Suprapubic skin (tissue), 4 donors: ENCODE results near the gene PLEKHG4. TPM values are rescaled to one million over a fixed set of nuclear protein-coding genes. Genes with fewer than 3 reads are reported as not detected.

Experiments
- DNase-seq, 2 donors: peaks; one replicate each; pipeline ENCODE4 v3.0.0-alpha.2; 2019; ENCODE audit warnings: low spot score in 2 of 2
- H3K27ac ChIP-seq: fragments of 200-600 bp; sonication (generic); one replicate; pipeline ENCODE4 v1.5.1; 2019
- H3K27me3 ChIP-seq: fragments of 200-600 bp; sonication (generic); one replicate; pipeline ENCODE4 v1.5.1; 2019
- H3K36me3 ChIP-seq: fragments of 200-600 bp; sonication (generic); one replicate; pipeline ENCODE4 v1.5.1; 2019
- H3K4me1 ChIP-seq: fragments of 200-600 bp; sonication (generic); one replicate; pipeline ENCODE4 v1.5.1; 2019
- H3K4me3 ChIP-seq: fragments of 200-600 bp; sonication (generic); one replicate; pipeline ENCODE4 v1.5.1; 2019; ENCODE audit warnings: mild to moderate bottlenecking
- H3K9me3 ChIP-seq: fragments of 200-600 bp; sonication (generic); one replicate; pipeline ENCODE4 v1.5.1; 2019
- CTCF ChIP-seq, 2 donors: fragments of 200-600 bp in 1 of 2; fragments of 450-650 bp in 1 of 2; sonication (generic) in 1 of 2; IDR thresholded peaks; one replicate each; pipeline ENCODE4 v1.5.1; 2016 to 2019; ENCODE audit warnings: antibody characterized with exemption in 2 of 2, mild to moderate bottlenecking in 1 of 2, moderate library complexity in 1 of 2
- EP300 ChIP-seq: sonication (generic); formaldehyde crosslinking; IDR thresholded peaks from one replicate; pipeline ENCODE4 v1.6.1; 2017; ENCODE audit warnings: antibody characterized with exemption
- POLR2A ChIP-seq, 2 donors: fragments of 450-650 bp; IDR thresholded peaks; one replicate each; pipeline ENCODE4 v1.6.1; 2017; ENCODE audit warnings: antibody characterized with exemption in 2 of 2, mild to moderate bottlenecking in 2 of 2, moderate library complexity in 2 of 2
- POLR2AphosphoS5 ChIP-seq, 3 donors: sonication (generic); formaldehyde crosslinking; IDR thresholded peaks; one replicate each; pipeline ENCODE4 v1.6.1; 2017; ENCODE audit warnings: antibody characterized with exemption in 3 of 3
- WGBS: methylation state at CpG from one replicate; pipeline ENCODE4 v1.1.5; 2018; 5-methylcytosine and 5-hydroxymethylcytosine counted together
- total RNA-seq, 4 donors: library from RNA; depleted of rRNA; stranded (reverse); fragments of >200 nt; gene quantifications; one replicate each; pipeline ENCODE4 v1.1.0, GENCODE V29; 2016

The PLEKHG4 gene
- total RNA-seq, 4 donors from 2014 or later, result 13.8 to 36.8 (median 26.9) TPM

GRCh38 chr16:67283039-67283825, 3.9 kb downstream of the PLEKHG4 start:
- Histone ChIP-seq H3K27me3 (no peaks in the 10 kb centered on the region), H3K9me3 (no peaks in the 10 kb centered on the region), H3K4me3 (no peak overlapping the region), H3K36me3 (peaks cover 23% of the 10 kb centered on the region), H3K27ac (no peak overlapping the region), H3K4me1 (peaks cover 20% of the 10 kb centered on the region)
- DNase-seq, result no peak
- 84% methylated on average over 7 of the region's 7 CpGs for WGBS
- no peak for TF ChIP-seq POLR2A (IDR thresholded peaks at IDR 0.05)

- peaks cover 23% of the 10 kb centered on the region for H3K36me3 ChIP-seq
- H3K27ac ChIP-seq, result no peak overlapping the region
- no peak overlapping the region for H3K4me3 ChIP-seq
- no peaks in the 10 kb centered on the region for H3K9me3 ChIP-seq
- WGBS, result 91% methylated on average over 13 of the region's 21 CpGs
- no peak for DNase-seq
- H3K4me1 ChIP-seq, result peaks cover 13% of the 10 kb centered on the region
- H3K27me3 ChIP-seq, result no peaks in the 10 kb centered on the region
- TF ChIP-seq EP300 (no peak), POLR2A (IDR thresholded peaks at IDR 0.05) (no peak), POLR2AphosphoS5 (IDR thresholded peaks at IDR 0.05) (no peak), CTCF (IDR thresholded peaks at IDR 0.05) (no peak)
Measured at GRCh38 chr16:67283826-67284555, 4.7 kb downstream of the PLEKHG4 start.

GRCh38 chr16:67284699-67285646, 5.6 kb downstream of the PLEKHG4 start:
- Histone ChIP-seq H3K27ac (no peak overlapping the region), H3K4me1 (peaks cover 6% of the 10 kb centered on the region), H3K27me3 (no peaks in the 10 kb centered on the region), H3K4me3 (no peak overlapping the region), H3K36me3 (peaks cover 23% of the 10 kb centered on the region), H3K9me3 (no peaks in the 10 kb centered on the region)
- no peak for DNase-seq
- WGBS, result 96% methylated on average over 5 of the region's 34 CpGs
- TF ChIP-seq CTCF (IDR thresholded peaks at IDR 0.05) (no peak), POLR2A (IDR thresholded peaks at IDR 0.05) (no peak), POLR2AphosphoS5 (IDR thresholded peaks at IDR 0.05) (no peak), EP300 (no peak)

- Histone ChIP-seq H3K4me1 (no peaks in the 10 kb centered on the region), H3K27ac (no peak overlapping the region), H3K4me3 (no peak overlapping the region), H3K9me3 (no peaks in the 10 kb centered on the region), H3K36me3 (peaks cover 23% of the 10 kb centered on the region), H3K27me3 (no peaks in the 10 kb centered on the region)
- no peak for DNase-seq
- WGBS, result 94% methylated on average over 25 of the region's 28 CpGs
- no peak for TF ChIP-seq EP300
- no peak for TF ChIP-seq POLR2AphosphoS5 (IDR thresholded peaks at IDR 0.05)
- TF ChIP-seq POLR2A (IDR thresholded peaks at IDR 0.05), result no peak
- TF ChIP-seq CTCF (IDR thresholded peaks at IDR 0.05), result no peak
Measured at GRCh38 chr16:67286441-67287235, 7.3 kb downstream of the PLEKHG4 start.

- Histone ChIP-seq H3K27me3 (no peaks in the 10 kb centered on the region), H3K4me1 (no peaks in the 10 kb centered on the region), H3K36me3 (peaks cover 18% of the 10 kb centered on the region), H3K27ac (no peak overlapping the region), H3K4me3 (no peak overlapping the region), H3K9me3 (no peaks in the 10 kb centered on the region)
- WGBS, result 97% methylated on average over 14 of the region's 14 CpGs
- DNase-seq, result no peak
- TF ChIP-seq POLR2AphosphoS5 (IDR thresholded peaks at IDR 0.05) (no peak), EP300 (no peak)
Measured at GRCh38 chr16:67287960-67288359, 8.6 kb downstream of the PLEKHG4 start.
